ENCODE results near the gene SLC27A1.
A peak's percentile ranks its signal among the peaks of the same experiment; 100 is the strongest.
"Not testable (repeated sequence)": the region's sequence is repeated elsewhere in the genome, so short reads cannot be mapped to it uniquely, and the experiment has no call there.

SLC27A1 gene

GRCh38 chr19:17504456-17504855 is 34.1 kb downstream of the SLC27A1 start:
- Histone ChIP-seq H3K9ac (ENCODE audit: low read depth, low read length, poor library complexity) (no peak overlapping the region), H3K14ac (ENCODE audit: low read length) (no peak overlapping the region), H3K18ac (ENCODE audit: low read length) (no peak overlapping the region), H3K4me1 (ENCODE audit: control insufficient read depth in 2 of 2, insufficient read depth in 1 of 2, low read depth in 1 of 2, low read length in 2 of 2) (peaks cover 0 to 10% of the 10 kb centered on the region in 2 donors), H3K9me3 (replicated peaks in 1 of 2; ENCODE audit: control insufficient read depth in 2 of 2, insufficient read depth in 1 of 2, low read depth in 1 of 2, low read length in 2 of 2) (peaks cover 0 to 2% of the 10 kb centered on the region in 2 donors), H4K91ac (ENCODE audit: low read depth, low read length, poor library complexity) (no peak overlapping the region), H2BK120ac (ENCODE audit: low read depth, low read length) (no peak overlapping the region), H3K36me3 (replicated peaks in 1 of 2; ENCODE audit: control insufficient read depth in 2 of 2, insufficient read depth in 2 of 2, low read length in 2 of 2) (peaks cover 9 to 10% of the 10 kb centered on the region in 2 donors), H3K4me3 (ENCODE audit: low read length in 2 of 2) (no peak overlapping the region), H2BK15ac (ENCODE audit: low read length) (no peak overlapping the region), H3K4ac (ENCODE audit: low read length) (no peak overlapping the region), H3K79me1 (ENCODE audit: low read depth, low read length) (peaks cover 11% of the 10 kb centered on the region), H2AK5ac (ENCODE audit: low read depth, low read length) (peak overlapping the region; percentile 46), H3K27ac (replicated peaks; ENCODE audit: low read length) (no peak overlapping the region), H2BK5ac (ENCODE audit: low read length) (no peak overlapping the region), H4K8ac (ENCODE audit: low read depth, low read length) (no peak overlapping the region), H3K4me2 (ENCODE audit: insufficient read depth, low read length, poor library complexity, severe bottlenecking) (no peak overlapping the region), H3K27me3 (ENCODE audit: control insufficient read depth in 3 of 3, insufficient read depth in 3 of 3, low read depth in 1 of 3, low read length in 3 of 3) (no peaks in the 10 kb centered on the region), H2AFZ (ENCODE audit: low read length) (no peak overlapping the region), H2BK12ac (ENCODE audit: low read length) (no peak overlapping the region), H3K23ac (ENCODE audit: low read depth, low read length, poor library complexity) (no peak overlapping the region)
- no CpG with 5 or more reads among the region's 13 CpGs for WGBS, 2 donors (ENCODE audit: extremely low coverage in 2 of 2, insufficient read length in 2 of 2, insufficient replicate concordance in 1 of 2)
- DNase-seq (ENCODE audit: low spot score): no peak

- peaks cover 9 to 10% of the 10 kb centered on the region in 2 donors for H3K36me3 ChIP-seq (replicated peaks in 1 of 2; ENCODE audit: control insufficient read depth in 2 of 2, insufficient read depth in 2 of 2, low read length in 2 of 2)
- peaks cover 11% of the 10 kb centered on the region for H3K79me1 ChIP-seq (ENCODE audit: low read depth, low read length)
- no peak overlapping the region for H3K4ac ChIP-seq (ENCODE audit: low read length)
- H3K18ac ChIP-seq (ENCODE audit: low read length): no peak overlapping the region
- WGBS, 2 donors (ENCODE audit: extremely low coverage in 2 of 2, insufficient read length in 2 of 2, insufficient replicate concordance in 1 of 2): no CpG with 5 or more reads among the region's 10 CpGs
- peaks cover 0 to 2% of the 10 kb centered on the region in 2 donors for H3K4me1 ChIP-seq (ENCODE audit: control insufficient read depth in 2 of 2, insufficient read depth in 1 of 2, low read depth in 1 of 2, low read length in 2 of 2)
- peak overlapping the region; percentile 58 for H2BK15ac ChIP-seq (ENCODE audit: low read length)
- H3K4me3 ChIP-seq (ENCODE audit: low read length in 2 of 2): no peak overlapping the region
- H4K8ac ChIP-seq (ENCODE audit: low read depth, low read length): no peak overlapping the region
- peak overlapping the region; percentile 80 for H3K23ac ChIP-seq (ENCODE audit: low read depth, low read length, poor library complexity)
- no peaks in the 10 kb centered on the region for H3K27me3 ChIP-seq (ENCODE audit: control insufficient read depth in 3 of 3, insufficient read depth in 3 of 3, low read depth in 1 of 3, low read length in 3 of 3)
- H2BK12ac ChIP-seq (ENCODE audit: low read length): no peak overlapping the region
- H3K9ac ChIP-seq (ENCODE audit: low read depth, low read length, poor library complexity): no peak overlapping the region
- peaks cover 0 to 7% of the 10 kb centered on the region in 2 donors for H3K9me3 ChIP-seq (replicated peaks in 1 of 2; ENCODE audit: control insufficient read depth in 2 of 2, insufficient read depth in 1 of 2, low read depth in 1 of 2, low read length in 2 of 2)
- H4K91ac ChIP-seq (ENCODE audit: low read depth, low read length, poor library complexity): no peak overlapping the region
- H3K4me2 ChIP-seq (ENCODE audit: insufficient read depth, low read length, poor library complexity, severe bottlenecking): no peak overlapping the region
- H3K14ac ChIP-seq (ENCODE audit: low read length): no peak overlapping the region
- H2AFZ ChIP-seq (ENCODE audit: low read length): no peak overlapping the region
- H2AK5ac ChIP-seq (ENCODE audit: low read depth, low read length): no peak overlapping the region
- H3K27ac ChIP-seq (replicated peaks; ENCODE audit: low read length): no peak overlapping the region
- no peak overlapping the region for H2BK120ac ChIP-seq (ENCODE audit: low read depth, low read length)
- no peak for DNase-seq (ENCODE audit: low spot score)
- no peak overlapping the region for H2BK5ac ChIP-seq (ENCODE audit: low read length)
Observed at GRCh38 chr19:17505223-17505622, 34.9 kb downstream of the SLC27A1 start.

- H2AK5ac ChIP-seq (ENCODE audit: low read depth, low read length): no peak overlapping the region
- no peak overlapping the region for H4K91ac ChIP-seq (ENCODE audit: low read depth, low read length, poor library complexity)
- peaks cover 0 to 2% of the 10 kb centered on the region in 2 donors for H3K36me3 ChIP-seq (replicated peaks in 1 of 2; ENCODE audit: control insufficient read depth in 2 of 2, insufficient read depth in 2 of 2, low read length in 2 of 2)
- H2BK5ac ChIP-seq (ENCODE audit: low read length): peak overlapping the region; percentile 60
- H3K79me1 ChIP-seq (ENCODE audit: low read depth, low read length): peaks cover 14% of the 10 kb centered on the region
- H3K4me1 ChIP-seq (ENCODE audit: control insufficient read depth in 2 of 2, insufficient read depth in 1 of 2, low read depth in 1 of 2, low read length in 2 of 2): peaks cover 0 to 1% of the 10 kb centered on the region in 2 donors
- H3K23ac ChIP-seq (ENCODE audit: low read depth, low read length, poor library complexity): peak overlapping the region; percentile 80
- no peak overlapping the region for H2BK120ac ChIP-seq (ENCODE audit: low read depth, low read length)
- WGBS, 2 donors (ENCODE audit: extremely low coverage in 2 of 2, insufficient read length in 2 of 2, insufficient replicate concordance in 1 of 2): no CpG with 5 or more reads among the region's 9 CpGs
- no peak overlapping the region for H2BK15ac ChIP-seq (ENCODE audit: low read length)
- DNase-seq (ENCODE audit: low spot score): no peak
- H2AFZ ChIP-seq (ENCODE audit: low read length): no peak overlapping the region
- H2BK12ac ChIP-seq (ENCODE audit: low read length): no peak overlapping the region
- no peak overlapping the region for H4K8ac ChIP-seq (ENCODE audit: low read depth, low read length)
- no peak overlapping the region for H3K4me3 ChIP-seq (ENCODE audit: low read length in 2 of 2)
- peaks cover 0 to 12% of the 10 kb centered on the region in 2 donors for H3K9me3 ChIP-seq (replicated peaks in 1 of 2; ENCODE audit: control insufficient read depth in 2 of 2, insufficient read depth in 1 of 2, low read depth in 1 of 2, low read length in 2 of 2)
- no peak overlapping the region for H3K4me2 ChIP-seq (ENCODE audit: insufficient read depth, low read length, poor library complexity, severe bottlenecking)
- H3K18ac ChIP-seq (ENCODE audit: low read length): no peak overlapping the region
- H3K27me3 ChIP-seq (ENCODE audit: control insufficient read depth in 3 of 3, insufficient read depth in 3 of 3, low read depth in 1 of 3, low read length in 3 of 3): no peaks in the 10 kb centered on the region
- H3K4ac ChIP-seq (ENCODE audit: low read length): no peak overlapping the region
- no peak overlapping the region for H3K9ac ChIP-seq (ENCODE audit: low read depth, low read length, poor library complexity)
- no peak overlapping the region for H3K14ac ChIP-seq (ENCODE audit: low read length)
- H3K27ac ChIP-seq (replicated peaks; ENCODE audit: low read length): no peak overlapping the region
Observed at GRCh38 chr19:17506745-17507144, 36.4 kb downstream of the SLC27A1 start.

- not testable (repeated sequence) for H2AFZ ChIP-seq (ENCODE audit: low read length); H3K4ac ChIP-seq (ENCODE audit: low read length); H3K27ac ChIP-seq (replicated peaks; ENCODE audit: low read length)
Observed at GRCh38 chr19:17508558-17508933, 38.2 kb downstream of the SLC27A1 start.

More at GRCh38 chr19:17508558-17508933, 38.2 kb downstream of the SLC27A1 start:
- not testable (repeated sequence) for H4K8ac ChIP-seq (ENCODE audit: low read depth, low read length); H3K14ac ChIP-seq (ENCODE audit: low read length); H2BK15ac ChIP-seq (ENCODE audit: low read length); H3K4me2 ChIP-seq (ENCODE audit: insufficient read depth, low read length, poor library complexity, severe bottlenecking); H3K4me1 ChIP-seq (ENCODE audit: control insufficient read depth in 2 of 2, insufficient read depth in 1 of 2, low read depth in 1 of 2, low read length in 2 of 2); DNase-seq (ENCODE audit: low spot score); H3K23ac ChIP-seq (ENCODE audit: low read depth, low read length, poor library complexity); H2BK120ac ChIP-seq (ENCODE audit: low read depth, low read length); H3K27me3 ChIP-seq (ENCODE audit: control insufficient read depth in 3 of 3, insufficient read depth in 3 of 3, low read depth in 1 of 3, low read length in 3 of 3); H2AK5ac ChIP-seq (ENCODE audit: low read depth, low read length); H2BK12ac ChIP-seq (ENCODE audit: low read length); H2BK5ac ChIP-seq (ENCODE audit: low read length); H3K9ac ChIP-seq (ENCODE audit: low read depth, low read length, poor library complexity); H3K18ac ChIP-seq (ENCODE audit: low read length); H3K36me3 ChIP-seq (replicated peaks in 1 of 2; ENCODE audit: control insufficient read depth in 2 of 2, insufficient read depth in 2 of 2, low read length in 2 of 2); H3K4me3 ChIP-seq (ENCODE audit: low read length in 2 of 2); H4K91ac ChIP-seq (ENCODE audit: low read depth, low read length, poor library complexity)
- no CpG with 5 or more reads among the region's 3 CpGs for WGBS, 2 donors (ENCODE audit: extremely low coverage in 2 of 2, insufficient read length in 2 of 2, insufficient replicate concordance in 1 of 2)
- peaks cover 14% of the 10 kb centered on the region for H3K79me1 ChIP-seq (ENCODE audit: low read depth, low read length)
- H3K9me3 ChIP-seq (replicated peaks in 1 of 2; ENCODE audit: control insufficient read depth in 2 of 2, insufficient read depth in 1 of 2, low read depth in 1 of 2, low read length in 2 of 2): peaks cover 0 to 12% of the 10 kb centered on the region in 2 donors

All from neuronal stem cell (in vitro differentiated cells).